ENCODE measurements around the gene TMEM18. TPM values are rescaled to one million over a fixed set of nuclear protein-coding genes. Genes with fewer than 3 reads are reported as not detected.

TMEM18 gene
- polyA plus RNA-seq, 1 experiment, result 40.9 TPM

GRCh38 chr2:676647-677055 is 555 bp downstream of the TMEM18 start:
- Histone ChIP-seq H3K9me3 (ENCODE audit: control insufficient read depth, insufficient read depth, low read length) (no peaks in the 10 kb centered on the region; the same call in 1 of the 2 replicates), H3K27ac (ENCODE audit: low read depth, low read length) (peak overlapping the region; percentile 91), H3K4me3 (ENCODE audit: low read depth, low read length) (peak overlapping the region; percentile 93), H3K27me3 (ENCODE audit: control insufficient read depth, insufficient read depth, low read length) (no peaks in the 10 kb centered on the region)
- ChIA-PET CTCF (interaction anchor here (2.4 kb wide), 1 partner anchor 10 kb away, joined by 15 read pairs; no protein-coding TSS in a partner anchor), POLR2A (interaction anchor here (1.1 to 1.3 kb wide), 3 partner anchors 10 to 874 kb away, joined by 3 to 6 read pairs (median 3); no protein-coding TSS in a partner anchor)
- peak; percentile 97 for DNase-seq (ENCODE audit: low read depth, low spot score)
- no peak for TF ChIP-seq CTCF (IDR thresholded peaks at IDR 0.05; ENCODE audit: low read depth, low read length)

- no peaks in the 10 kb centered on the region for H3K27me3 ChIP-seq (ENCODE audit: control insufficient read depth, insufficient read depth, low read length)
- ChIA-PET POLR2A (interaction anchor here (1.1 to 1.3 kb wide), 3 partner anchors 9 to 875 kb away, joined by 3 to 6 read pairs (median 3); no protein-coding TSS in a partner anchor), CTCF (interaction anchor here (0.6 to 2.4 kb wide), 2 partner anchors 9 to 49 kb away, joined by 4 to 15 read pairs; no protein-coding TSS in a partner anchor)
- H3K9me3 ChIP-seq (ENCODE audit: control insufficient read depth, insufficient read depth, low read length), result no peaks in the 10 kb centered on the region; the same call in 1 of the 2 replicates
- TF ChIP-seq CTCF (IDR thresholded peaks at IDR 0.05; ENCODE audit: low read depth, low read length), result peak; percentile 51
- peak overlapping the region; percentile 91 for H3K27ac ChIP-seq (ENCODE audit: low read depth, low read length)
- DNase-seq (ENCODE audit: low read depth, low spot score), result peak; percentile 80
- peak overlapping the region; percentile 93 for H3K4me3 ChIP-seq (ENCODE audit: low read depth, low read length)
Observed at GRCh38 chr2:675982-676646, 1.1 kb downstream of the TMEM18 start.

- ChIA-PET POLR2A (no interaction called here), CTCF (no interaction called here)
- Histone ChIP-seq H3K27ac (ENCODE audit: low read depth, low read length) (peak overlapping the region; percentile 80), H3K27me3 (ENCODE audit: control insufficient read depth, insufficient read depth, low read length) (no peaks in the 10 kb centered on the region), H3K9me3 (ENCODE audit: control insufficient read depth, insufficient read depth, low read length) (no peaks in the 10 kb centered on the region; the same call in 1 of the 2 replicates), H3K4me3 (ENCODE audit: low read depth, low read length) (no peak overlapping the region)
- no peak for DNase-seq (ENCODE audit: low read depth, low spot score)
- no peak for TF ChIP-seq CTCF (IDR thresholded peaks at IDR 0.05; ENCODE audit: low read depth, low read length)
Observed at GRCh38 chr2:675460-675859, 1.7 kb downstream of the TMEM18 start.

- H3K4me3 ChIP-seq (ENCODE audit: low read depth, low read length), result no peak overlapping the region
- CTCF ChIA-PET, result no interaction called here
- H3K9me3 ChIP-seq (ENCODE audit: control insufficient read depth, insufficient read depth, low read length), result no peaks in the 10 kb centered on the region; the same call in 1 of the 2 replicates
- no peak for TF ChIP-seq CTCF (IDR thresholded peaks at IDR 0.05; ENCODE audit: low read depth, low read length)
- H3K27ac ChIP-seq (ENCODE audit: low read depth, low read length), result peak overlapping the region; percentile 80
- DNase-seq (ENCODE audit: low read depth, low spot score), result no peak
- POLR2A ChIA-PET, result no interaction called here
- no peaks in the 10 kb centered on the region for H3K27me3 ChIP-seq (ENCODE audit: control insufficient read depth, insufficient read depth, low read length)
Observed at GRCh38 chr2:675051-675450, 2.2 kb downstream of the TMEM18 start.

- no peak for DNase-seq (ENCODE audit: low read depth, low spot score)
- H3K27ac ChIP-seq (ENCODE audit: low read depth, low read length), result peak overlapping the region; percentile 52
- CTCF ChIA-PET, result interaction anchor here (1.0 kb wide), 1 partner anchor 872 kb away, joined by 3 read pairs; no protein-coding TSS in a partner anchor
Observed at GRCh38 chr2:674321-674985, 2.8 kb downstream of the TMEM18 start.

More at GRCh38 chr2:674321-674985, 2.8 kb downstream of the TMEM18 start:
- no peaks in the 10 kb centered on the region; the same call in 1 of the 2 replicates for H3K9me3 ChIP-seq (ENCODE audit: control insufficient read depth, insufficient read depth, low read length)
- no peaks in the 10 kb centered on the region for H3K27me3 ChIP-seq (ENCODE audit: control insufficient read depth, insufficient read depth, low read length)
- no peak overlapping the region for H3K4me3 ChIP-seq (ENCODE audit: low read depth, low read length)
- no peak for TF ChIP-seq CTCF (IDR thresholded peaks at IDR 0.05; ENCODE audit: low read depth, low read length)
- POLR2A ChIA-PET, result no interaction called here

Measured in AG04450 (cell line).